Stimulated activated CD4-positive, alpha-beta T cell treated with anti-CD3 and anti-CD28 coated beads, TNF-alpha, amount 100 ng/mL, for 48 hours (primary cell): Measurements from ENCODE around the gene UBQLN4.

ENCODE experiments used
- DNase-seq, 3 donors: peaks; one replicate each; pipeline ENCODE4 v3.0.0-alpha.2; 2020; ENCODE audit warnings: low read depth in 3 of 3

UBQLN4 gene

DNA sequence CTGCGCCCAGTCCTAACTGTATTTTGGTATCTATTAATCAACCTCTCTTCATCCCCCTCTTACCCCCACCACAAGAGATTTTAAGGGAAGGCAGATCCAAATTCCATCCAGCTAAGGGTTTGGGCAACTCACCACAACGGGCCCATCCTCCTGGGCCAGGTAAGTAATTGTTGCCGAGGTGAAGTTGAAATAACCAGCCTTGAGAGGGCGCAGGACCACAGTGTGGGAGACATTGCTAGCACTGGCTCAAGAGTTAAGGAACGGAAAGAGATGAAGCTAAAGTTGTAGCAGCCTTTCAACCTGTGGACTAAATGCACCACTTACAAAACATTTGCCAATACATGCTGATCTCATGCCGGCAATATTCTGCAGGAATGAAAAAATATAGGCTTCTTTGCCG lies 38.8 kb downstream of the UBQLN4 start:
- no peak for DNase-seq

- no peak for DNase-seq
Observed at GRCh38 chr1:156012051-156012817, 41.4 kb downstream of the UBQLN4 start.

- DNase-seq, result no peak
Observed at GRCh38 chr1:156009404-156009803, 44.2 kb downstream of the UBQLN4 start.

- no peak for DNase-seq
Observed at GRCh38 chr1:156006666-156007376, 46.8 kb downstream of the UBQLN4 start.

DNA sequence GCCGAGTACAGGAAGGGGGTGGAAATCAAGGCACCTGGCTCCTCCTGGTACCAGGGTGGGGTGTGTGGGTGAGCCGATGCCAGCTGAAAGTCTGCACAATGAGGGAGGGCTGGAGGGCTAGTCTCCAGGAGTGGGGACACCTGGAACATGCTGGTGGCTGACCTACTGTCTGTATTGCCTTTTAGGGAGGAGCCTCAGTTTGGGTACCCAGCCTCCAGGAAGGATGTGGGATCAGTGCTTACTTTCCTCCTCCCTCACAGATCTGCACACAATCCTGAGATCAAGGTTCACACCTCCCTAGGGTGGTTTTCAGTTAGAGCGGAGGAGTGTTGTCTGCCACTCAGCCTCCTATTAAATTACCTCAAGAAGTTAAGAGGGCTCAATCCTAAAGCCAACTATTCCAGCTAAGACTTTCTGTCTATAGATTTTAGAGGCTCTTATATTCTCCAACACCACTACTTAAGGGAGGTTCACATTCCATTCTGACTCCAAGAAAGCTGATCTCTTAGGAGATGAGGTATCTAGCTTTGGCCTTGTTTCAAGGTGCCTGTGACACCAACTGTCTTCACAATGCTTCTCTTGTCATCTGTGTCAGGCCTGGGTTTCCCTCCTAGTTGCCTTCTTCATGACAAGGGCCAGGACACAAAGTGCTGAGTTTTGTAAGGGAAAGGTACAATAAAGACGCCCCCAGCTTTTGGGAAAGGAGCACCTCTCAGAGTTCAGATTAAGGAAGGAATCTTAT lies 48.6 kb downstream of the UBQLN4 start:
- no peak for DNase-seq

DNA sequence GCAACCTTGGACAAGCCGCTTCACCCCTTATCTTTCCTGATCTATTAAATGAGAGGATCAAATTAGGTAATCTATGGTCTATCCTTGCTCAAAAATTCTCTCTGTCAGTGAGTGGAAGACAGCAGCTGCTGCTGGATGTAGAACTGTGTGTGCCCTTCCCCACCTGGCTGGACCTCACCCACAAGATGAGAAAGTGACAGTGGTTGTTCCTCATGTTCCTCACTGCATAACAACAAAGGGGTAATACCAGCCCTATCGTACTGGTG lies 49.7 kb downstream of the UBQLN4 start:
- DNase-seq, result no peak

- DNase-seq, result no peak
Observed at GRCh38 chr1:156002188-156002911, 51.2 kb downstream of the UBQLN4 start.

GRCh38 chr1:156001662-156002171 lies 51.9 kb downstream of the UBQLN4 start:
- no peak for DNase-seq

GRCh38 chr1:156001021-156001661 lies 52.5 kb downstream of the UBQLN4 start:
- DNase-seq, result no peak

DNA sequence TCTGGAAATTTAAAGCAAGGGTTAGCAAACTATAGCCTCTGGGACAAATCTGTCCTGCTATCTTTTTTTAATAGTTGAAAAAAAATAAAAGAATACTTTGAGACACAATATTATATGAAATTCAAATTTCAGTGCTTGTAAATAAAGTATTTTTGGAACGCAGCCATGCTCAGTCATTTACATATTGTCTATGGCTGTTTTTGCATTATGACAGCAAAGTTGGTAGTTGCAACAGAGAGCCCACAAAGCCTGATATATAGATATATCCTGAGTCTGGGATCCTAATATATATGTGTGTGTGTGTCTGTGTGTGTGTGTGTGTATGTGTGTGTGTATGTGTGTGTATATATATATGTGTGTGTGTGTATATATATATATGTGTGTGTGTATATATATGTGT lies 53.6 kb downstream of the UBQLN4 start:
- DNase-seq, result no peak

- no peak for DNase-seq
Observed at GRCh38 chr1:155996166-155996565, 57.4 kb downstream of the UBQLN4 start.

DNA sequence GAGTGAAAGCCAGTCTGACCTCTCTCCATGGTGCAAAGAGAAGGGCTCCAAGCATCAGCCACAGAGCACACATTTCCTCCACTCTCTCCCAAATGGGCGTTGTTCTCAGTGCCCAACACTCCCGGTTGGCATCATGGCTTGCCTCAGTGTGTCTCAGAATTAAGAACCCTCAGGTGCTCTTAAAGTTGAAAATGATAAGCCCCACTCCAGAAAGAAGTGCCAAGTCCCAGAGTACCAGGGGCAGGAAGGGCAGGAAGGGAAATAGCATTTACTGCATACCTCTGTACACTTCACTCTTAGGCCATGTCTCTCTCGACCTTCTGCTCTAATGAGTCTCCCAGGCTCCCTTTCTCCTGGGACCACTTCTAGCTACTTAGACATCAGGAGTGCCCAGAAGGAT lies 60.0 kb downstream of the UBQLN4 start:
- DNase-seq, result no peak

- no peak for DNase-seq
Observed at GRCh38 chr1:155990005-155990739, 63.4 kb downstream of the UBQLN4 start.

DNA sequence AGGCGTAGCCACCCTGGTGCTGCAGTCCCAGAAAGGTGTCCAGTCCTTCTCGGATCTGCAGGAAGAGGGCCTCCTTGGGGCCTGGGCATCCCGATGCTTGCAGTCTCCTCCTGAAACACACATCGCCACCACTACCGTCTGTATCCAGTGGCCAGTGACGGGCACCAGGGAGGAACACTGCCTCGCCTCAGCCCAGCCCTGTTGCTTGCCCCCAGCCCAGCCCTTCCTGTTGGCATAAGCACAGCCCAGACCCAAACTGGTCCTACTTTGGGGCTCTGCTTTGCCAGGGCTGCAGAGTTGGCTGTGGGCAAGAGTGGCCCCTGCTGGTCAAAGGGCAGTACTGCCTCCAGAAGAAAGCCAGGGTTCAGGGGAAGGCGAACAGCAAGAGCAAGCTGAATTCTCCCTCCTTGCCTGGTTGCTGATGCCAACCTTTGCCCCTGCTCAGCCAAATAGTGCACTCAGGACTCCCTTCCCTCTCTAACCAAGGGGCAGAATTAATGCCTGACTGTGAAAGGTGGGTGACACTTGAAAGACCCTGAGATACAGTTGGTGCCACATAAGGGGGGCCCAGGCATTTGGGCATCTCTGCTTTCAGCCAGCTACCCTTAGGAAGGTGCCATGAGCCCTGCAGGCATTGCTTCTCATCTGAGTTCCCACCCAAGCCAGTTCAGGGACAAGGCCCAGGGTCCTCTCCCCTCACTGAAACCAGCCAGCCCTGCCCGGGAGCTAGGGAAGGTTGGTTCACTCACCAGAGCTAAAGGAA lies 64.2 kb downstream of the UBQLN4 start:
- DNase-seq, result peak; percentile 60 to 70 (median 62)
